ENCODE measurements around the gene SLC39A10.
"Not testable (repeated sequence)": the region's sequence is repeated elsewhere in the genome, so short reads cannot be mapped to it uniquely, and the experiment has no call there.

SLC39A10 gene

DNA sequence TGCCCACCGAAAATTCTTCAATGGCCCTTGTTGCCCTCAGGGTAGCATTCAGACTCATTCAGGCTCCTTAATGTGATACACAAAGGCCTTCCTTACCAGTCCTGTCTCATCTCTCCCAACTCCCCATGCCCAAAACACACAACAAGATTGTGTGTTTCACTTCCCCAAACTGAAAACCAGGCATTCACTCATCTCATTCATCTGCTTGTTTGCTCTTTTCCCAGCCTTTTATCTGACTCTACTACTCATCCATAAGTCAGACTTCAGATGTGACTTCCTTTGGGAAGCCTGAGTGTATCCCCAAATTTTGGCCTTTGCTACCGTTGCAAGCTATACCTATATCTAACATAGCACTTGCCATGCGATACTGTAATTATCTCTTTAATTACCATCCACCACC, 9.7 kb upstream of the SLC39A10 start:
- no peak for DNase-seq

DNA sequence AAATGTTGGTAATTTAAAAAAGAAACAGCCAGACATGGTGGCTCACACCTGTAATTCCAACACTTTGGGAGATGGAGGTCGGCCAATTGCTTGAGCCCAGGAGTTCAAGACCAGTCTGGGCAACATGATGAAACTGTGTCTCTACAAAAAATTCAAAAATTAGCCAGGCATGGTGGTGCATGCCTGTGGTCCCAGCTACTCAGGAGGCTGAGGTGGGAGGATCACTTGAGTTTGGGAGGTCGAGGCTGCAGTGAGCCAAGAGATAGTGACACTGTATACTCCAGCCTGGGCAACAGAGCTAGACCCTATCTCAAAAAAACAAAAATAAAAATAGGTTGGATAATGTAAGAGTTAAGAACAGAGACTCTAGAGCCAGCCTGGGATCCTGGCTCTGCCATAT, 8.7 kb upstream of the SLC39A10 start:
- not testable (repeated sequence) for DNase-seq

DNA sequence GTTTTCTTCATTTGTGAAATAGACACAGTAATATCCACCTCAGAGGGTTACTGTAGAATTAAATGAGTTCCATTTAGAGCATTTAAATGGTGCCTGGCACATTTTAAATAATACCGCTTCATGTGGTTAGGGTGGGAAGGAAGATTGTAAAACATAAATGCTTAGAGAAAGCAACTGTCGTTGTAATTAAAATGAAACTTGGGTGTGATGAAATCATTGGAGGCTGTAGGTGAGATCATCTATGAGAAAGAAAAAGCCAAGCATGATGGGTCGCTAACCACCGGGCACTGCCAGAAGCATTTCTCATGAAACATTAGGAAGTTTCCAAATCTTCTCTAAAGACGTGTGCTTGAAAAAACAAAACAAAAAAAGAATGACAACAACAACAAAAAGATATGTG, 8.2 kb upstream of the SLC39A10 start:
- DNase-seq, result no peak

DNA sequence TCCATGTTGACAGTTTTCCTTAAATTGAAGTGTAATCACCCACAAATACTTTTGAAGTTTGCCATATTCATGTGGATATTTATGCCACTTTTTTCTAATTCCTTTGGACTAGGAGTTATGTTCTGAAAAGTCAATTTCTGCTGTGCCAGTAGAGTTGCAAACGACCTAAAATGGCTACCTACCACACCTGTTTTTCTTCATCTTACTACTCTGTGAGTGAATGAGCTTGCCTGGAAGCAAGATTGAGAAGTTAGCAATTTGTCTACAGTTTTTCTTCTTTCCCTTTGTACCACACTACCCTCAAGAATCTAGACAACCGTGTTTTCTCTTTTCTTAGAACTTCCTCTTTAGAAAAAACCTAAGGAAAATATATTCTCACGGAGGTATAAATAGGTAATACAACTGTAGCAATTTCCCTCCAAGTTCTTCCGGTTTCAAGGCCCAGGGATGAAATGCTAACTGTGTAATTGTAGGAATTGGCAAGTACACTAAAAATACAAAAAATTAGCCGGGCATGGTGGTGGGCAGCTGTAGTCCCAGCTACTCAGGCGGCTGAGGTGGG, 7.3 kb upstream of the SLC39A10 start:
- DNase-seq, result no peak

DNA sequence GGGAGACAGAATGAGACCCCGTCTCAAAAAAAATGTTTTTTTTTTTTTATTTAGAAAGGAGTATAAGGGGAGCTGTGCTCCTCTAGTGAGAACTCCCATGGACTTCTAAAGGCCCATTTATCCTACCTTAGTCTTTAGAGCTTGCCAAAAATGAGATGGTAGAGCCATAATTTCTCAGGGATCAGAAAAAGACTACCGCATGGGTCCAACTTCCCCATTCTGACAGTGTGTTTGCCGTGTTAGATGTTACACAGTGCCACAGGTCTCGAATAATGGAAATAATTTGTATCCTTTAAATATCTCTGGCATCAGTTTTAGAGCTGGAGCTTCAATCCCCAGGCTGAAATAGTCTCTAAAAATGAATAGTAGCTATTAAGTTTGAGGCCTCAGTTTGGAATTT, 6.0 kb upstream of the SLC39A10 start:
- no peak for DNase-seq

DNA sequence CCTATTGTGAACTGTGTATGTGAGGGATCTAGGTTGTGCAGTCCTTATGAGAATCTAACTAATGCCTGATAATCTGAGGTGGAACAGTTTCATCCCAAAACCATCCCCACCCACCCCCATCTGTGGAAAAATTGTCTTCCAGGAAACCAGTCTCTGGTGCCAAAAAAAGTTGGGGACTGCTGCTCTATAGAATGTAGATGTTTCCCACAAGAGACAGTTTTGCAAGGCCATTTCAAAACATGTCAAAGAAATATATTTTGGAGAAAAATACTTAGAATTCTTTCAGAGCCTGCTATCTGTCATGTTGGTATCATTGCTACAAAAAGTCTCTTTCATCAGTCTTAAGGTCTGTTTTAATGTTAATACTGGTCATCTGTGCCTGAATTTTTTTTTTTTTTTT, 4.1 kb upstream of the SLC39A10 start:
- DNase-seq, result no peak

DNA sequence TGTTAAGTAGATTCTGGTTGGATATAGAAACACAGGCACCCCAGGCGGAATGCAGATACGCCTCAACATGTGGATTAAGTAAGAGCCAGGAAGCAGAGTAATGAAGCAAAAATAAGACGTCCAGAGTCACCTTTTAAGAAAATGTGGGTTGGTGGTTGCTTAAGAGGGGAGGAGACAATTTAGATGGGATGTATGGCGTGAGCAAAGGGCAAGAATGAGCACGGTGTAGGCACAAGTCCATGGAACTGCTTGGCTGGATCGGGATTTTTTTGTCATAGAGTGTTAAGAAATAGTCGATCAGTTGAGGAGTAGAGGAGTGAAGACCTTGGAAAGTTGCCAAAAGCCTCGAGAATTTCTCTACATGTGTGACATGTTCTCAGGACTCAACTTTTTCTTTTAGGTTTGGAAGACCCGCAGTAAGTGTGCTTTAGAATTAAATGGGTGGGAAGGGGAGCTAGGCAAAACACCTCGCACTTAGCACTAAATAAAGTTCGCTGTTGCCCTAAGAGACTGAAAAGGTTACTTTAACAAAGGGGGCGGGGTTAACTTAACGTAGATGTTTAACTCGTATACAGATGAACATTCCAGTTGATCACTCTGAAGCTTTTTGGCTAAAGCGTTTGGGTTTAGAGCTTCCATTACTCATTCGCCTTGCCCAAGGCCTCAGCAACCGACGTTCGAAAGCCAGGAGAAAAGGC, 716 bp upstream of the SLC39A10 start:
- DNase-seq, result no peak

DNA sequence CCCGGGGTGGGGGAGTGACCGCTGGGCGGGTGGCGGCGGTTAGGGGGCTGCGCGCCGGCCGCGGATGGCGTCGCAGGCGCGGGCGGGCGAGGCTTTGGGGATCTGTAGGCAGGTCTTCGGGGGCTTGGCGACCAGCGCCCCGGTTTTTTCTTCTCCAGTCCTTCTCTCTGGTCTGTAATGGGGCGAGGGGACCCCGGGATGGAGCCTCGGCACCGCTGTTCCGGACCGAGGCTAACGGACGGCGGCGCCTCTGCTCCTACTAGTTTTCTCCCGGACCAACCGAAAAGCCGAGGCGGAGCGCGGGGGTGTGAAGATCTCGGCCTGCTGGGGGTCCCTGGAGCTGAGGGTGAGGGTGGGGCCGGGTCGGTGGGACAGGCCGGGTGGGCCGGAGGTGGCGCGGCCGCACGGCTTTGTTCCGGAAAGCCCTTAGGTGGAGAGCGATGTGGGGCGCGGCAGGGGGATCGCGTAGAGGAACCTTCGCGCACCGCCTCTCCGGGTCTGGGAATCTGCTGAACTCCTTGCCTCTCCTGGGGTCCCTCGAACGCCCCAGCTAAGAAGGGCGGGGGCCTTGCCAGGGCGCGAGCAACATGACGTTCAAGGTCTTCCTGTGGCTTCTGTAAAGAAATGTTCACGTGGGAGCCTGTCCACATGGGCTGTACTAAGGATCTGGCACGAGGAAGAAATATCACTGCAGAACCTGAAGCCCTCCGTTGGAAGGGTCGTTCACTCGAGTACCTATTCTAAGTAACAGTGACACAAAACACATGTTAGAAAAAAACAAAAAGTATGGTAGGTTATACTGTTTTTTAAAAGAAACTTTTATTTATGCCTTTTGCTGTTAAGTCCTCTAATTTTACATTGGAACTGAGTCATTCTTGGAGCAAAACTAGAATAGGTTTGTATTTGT, 861 bp downstream of the SLC39A10 start:
- DNase-seq, result peak; percentile 84

DNA sequence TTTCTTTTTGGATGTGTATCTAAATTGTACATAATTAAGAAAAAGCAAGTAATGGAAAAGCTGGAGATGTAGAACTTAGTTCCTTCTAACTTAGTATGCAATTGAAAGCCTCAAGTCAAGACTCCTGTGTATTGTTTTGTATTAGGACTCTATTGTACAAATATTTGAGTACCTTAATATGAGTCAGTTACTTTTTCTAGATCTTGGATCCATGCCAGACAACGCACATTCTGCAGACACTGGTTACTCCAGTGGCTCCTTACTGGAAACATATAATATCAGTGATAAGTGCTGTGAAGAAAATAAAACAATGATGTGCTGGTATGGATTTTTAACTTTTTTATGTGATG, 1.5 kb downstream of the SLC39A10 start:
- DNase-seq, result no peak

DNA sequence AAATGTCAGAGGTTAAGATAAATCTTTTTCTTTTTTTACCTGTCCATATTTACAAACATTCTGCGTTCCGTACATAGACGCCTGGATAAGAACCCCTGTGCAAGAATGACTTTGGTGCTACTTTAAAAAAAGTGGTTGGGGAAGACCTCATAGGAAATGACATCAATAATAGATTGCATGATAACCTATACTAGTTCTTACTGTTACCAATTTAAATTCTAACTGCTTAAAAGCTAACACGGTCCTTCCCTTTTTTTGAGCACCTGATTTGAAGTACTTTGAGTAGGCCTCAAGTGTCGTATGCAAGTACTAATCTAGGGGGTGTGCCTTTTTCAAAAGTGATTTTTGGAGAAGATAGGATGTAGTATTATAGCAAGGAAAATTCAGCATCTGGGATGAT, 2.1 kb downstream of the SLC39A10 start:
- no peak for DNase-seq

DNA sequence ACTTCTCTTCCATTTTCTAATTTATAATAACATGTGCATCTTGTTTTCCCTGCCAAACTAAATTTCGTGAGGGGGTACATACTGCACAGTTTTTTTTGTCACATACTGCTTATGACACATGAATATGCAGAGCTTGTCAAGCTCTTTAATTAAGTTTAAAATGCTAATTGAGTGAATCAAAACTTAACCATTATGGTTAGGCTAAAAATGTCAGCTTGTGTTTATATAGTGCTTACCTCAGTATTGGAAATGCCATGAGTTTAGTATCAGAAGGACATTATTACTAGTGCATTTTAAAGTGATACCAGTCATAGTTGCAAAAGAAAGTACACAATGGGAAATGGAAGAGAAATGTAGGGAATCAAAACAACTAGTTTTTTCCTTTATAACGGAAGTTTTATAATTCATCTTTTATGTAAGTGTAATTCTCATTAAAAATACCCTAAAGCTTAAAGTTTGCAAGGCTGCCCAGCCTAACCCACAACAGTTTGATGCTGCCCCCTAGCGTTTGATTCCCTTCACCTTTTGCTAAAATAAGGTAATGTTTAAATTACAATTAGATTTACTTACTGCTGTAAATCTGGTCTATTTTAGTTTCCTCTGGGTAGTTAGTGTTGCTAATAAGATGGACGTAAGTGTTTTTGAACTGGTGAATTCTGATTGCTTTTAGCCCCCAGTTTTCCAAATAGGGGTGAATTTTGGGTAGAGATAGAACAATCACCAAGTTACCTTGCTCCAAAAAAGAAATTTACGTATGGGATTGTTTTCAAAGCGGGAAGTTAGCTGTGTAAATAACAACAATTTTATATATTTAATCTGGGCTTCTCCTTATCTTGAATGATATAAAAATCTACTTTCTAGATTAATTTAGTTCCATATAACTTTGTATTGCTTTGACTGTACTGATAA, 3.2 kb downstream of the SLC39A10 start:
- peak; percentile 66 for DNase-seq

DNA sequence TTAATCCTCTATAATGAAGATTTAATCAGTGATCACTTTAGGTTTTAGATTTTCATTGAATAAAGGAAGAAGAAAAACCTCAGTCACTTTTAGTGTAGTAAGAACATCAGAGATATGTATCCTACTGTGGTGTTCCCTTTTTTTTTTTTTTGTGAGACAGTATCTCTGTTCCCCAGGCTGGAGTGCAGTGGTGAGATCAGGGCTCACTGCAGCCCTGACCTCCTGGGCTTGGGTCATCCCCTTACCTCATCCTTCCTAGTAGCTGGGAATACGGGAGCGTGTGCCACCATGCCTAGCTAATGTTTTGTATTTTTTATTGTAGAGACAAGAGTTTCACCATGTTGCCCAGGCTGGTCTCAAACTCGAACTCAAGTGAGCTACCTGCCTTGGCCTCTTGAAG, 5.1 kb downstream of the SLC39A10 start:
- DNase-seq, result no peak

DNA sequence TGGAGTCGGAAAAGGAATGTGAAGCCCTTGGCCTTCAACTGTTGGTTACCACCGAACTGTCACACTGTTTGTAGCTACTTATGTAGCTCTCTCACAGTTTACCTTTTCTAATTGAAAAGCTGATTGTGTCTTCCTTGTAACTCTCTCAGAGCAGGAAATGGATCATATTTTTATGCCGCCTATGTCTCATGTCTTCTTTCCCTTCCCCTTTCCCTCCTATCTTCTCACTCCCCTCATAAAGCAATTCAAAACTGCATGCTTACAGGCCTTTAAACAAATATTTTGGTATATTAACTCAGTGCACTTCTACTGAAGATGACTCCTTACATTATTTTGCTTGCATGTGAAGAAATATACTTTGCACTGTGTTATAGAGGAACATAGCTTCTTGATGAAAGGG, 6.0 kb downstream of the SLC39A10 start:
- no peak for DNase-seq

DNA sequence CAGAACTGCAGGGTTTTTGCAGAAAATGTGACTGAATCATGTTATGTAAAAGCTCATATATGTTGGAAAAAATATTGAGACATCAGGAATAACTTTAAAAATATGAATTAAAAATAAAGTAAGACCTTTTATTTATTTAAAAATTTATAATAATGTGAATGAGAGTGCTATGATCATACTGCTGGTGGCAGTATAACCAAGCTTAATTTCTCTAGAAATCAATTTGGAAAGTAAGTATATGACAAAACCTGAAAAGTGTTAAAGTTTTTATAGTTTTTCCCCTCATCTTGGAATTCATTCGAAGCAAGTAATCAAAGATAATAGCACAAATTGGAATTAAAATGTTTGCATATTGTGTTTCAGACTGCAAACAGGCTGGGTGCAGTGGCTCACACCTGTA, 7.5 kb downstream of the SLC39A10 start:
- DNase-seq, result no peak

DNA sequence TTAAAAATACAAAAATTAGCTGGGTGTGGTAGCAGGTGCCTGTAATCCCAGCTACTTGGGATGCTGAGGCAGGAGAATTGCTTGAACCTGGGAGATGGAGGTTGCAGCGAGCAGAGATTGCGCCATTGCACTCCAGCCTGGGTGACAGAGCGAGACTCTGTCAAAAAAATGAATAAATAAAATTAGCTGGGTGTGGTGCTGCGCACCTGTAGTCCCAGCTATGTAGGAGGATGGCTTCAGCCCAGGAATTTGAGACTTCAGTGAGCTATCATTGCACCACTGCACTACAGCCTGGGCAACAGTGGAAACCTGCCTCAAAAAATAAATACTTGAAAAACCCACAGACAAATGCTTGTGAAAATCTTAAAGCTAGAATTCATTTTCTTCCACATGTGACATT, 8.1 kb downstream of the SLC39A10 start:
- not testable (repeated sequence) for DNase-seq

DNA sequence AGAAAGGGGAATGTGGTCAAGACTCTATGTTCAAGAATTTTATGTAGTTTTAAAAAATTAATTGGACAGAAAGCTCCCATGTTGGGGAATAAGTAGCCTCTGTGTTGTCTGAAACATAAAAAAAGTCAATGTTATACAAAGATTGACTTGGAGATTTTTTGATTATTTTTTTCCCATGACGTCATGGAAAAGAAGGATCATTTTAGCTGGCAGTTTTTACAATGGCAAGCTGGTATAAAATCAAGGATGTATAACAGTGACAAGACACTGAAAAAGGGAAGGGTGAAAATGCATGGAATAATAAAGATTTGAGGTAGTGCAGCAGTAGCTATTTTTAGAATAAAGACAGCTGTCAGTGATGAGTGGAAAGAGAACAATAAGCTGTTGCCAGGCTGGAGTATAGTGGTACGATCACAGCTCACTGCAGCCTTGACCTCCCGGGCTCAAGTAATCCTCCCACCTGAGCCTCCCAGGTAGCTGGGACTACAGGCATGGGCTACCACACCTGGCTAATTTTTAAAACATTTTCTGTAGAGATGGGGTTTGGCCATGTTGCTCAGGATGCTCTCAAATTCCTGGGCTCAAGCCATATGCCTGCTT, 9.2 kb downstream of the SLC39A10 start:
- no peak for DNase-seq

DNA sequence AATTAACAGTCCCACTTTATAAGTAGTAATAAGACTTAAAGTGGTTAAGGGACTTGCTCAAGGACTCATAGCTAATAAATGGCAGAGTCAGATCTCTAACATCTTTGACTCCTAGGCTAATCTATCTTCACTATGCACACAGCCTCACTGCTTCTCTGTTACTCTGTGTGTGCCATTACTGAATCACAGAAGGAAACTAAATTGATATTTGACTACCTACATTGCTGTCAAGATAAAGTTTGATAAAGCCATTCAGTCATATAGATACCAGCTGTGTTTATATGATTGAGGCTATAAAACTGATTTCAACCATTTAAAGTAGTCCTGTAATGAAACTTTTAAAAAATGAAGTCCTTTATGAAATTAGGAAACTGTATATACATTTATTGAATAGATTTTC, 10.9 kb downstream of the SLC39A10 start:
- no peak for DNase-seq

DNA sequence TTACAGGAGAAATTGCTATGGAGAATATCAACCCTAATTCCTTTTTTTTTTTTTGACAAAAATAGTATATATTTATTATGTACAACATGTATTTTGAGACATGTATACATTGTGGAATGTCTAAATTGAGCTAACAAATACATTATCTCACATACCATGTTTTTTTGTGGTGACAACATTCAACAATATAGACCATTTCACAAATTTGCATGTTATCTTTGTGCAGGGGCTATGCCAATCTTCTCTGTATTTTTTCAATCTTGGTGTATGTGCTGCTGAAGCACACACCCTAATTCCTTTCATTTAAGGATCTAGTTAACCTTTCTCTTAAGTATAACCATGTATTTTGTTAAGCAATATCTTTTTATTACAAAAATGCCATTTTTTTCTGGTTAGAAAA, 13.2 kb downstream of the SLC39A10 start:
- no peak for DNase-seq

DNA sequence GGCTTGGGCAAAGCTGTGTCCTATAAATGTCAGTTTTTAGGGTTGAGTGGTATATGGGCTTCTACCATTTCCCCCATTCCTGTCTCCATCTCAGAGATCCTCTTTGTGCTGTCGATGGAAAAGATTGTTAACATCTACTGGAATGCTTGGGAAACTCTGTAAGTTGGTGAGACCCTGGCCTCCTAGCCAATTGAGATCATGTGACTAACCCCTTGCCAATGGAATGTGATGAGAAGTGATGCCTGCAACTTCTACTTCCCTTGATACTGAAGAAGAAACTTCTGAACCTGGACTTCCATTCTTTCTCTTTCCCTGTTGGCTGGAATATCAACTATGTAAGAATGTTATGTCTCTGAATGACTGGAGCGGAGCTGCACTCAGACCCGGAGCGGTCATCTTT, 14.5 kb downstream of the SLC39A10 start:
- no peak for DNase-seq

DNA sequence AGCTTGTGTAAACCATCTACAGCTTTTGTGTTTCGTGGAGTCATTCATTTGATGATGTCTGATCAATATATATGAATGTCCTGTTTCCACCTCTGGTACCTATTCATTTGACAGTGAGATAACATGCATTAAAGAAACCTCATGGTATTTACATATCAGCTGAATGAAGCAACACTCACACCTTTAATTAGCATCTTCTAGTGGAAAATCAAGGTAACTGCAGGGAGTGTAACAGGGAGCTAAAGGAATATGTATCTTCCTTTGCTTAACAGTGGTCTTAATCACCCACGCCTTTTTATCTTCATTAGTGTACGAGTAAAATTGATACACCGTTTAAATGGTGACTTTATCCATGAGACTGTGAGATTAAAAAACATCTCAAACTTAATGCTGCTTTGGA, 15.6 kb downstream of the SLC39A10 start:
- DNase-seq, result no peak

DNA sequence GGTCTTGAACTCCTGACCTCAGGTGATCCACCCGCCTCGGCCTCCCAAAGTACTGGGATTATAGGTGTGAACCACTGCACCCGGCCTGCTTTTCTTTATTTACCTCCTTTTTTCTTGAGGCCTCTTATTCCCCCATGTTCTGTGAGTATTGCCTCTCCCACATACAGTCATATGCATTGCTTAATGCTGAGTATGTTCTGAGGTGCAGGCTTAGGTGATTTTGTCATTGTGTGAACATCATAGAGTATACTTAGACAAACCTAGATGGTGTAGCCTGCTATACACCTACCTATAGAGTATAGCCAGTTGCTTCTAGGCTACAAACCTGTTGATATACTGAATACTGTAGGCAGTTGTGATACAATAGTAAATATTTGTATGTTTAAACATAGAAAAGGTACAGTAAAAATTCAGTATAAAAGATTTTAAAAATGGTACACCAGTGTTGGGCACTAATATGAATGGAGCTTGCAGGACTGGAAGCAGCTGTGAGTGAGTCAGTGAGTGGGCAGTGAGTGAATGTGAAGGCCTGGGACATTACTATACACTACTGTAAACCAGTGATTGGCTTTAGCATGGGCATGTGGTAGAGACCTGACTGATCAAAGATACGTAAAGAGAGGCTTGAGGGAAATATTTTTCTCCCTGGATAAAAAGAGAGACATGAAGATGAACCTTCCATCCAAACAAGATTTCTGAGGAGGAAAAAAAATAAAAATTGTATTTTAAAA, 17.6 kb downstream of the SLC39A10 start:
- DNase-seq, result no peak
